Measurements from ENCODE around the gene SUPT20H.

GRCh38 chr13:37074703-37075102, 15.2 kb upstream of the SUPT20H start:
- TF ChIP-seq POLR2AphosphoS5 (IDR thresholded peaks at IDR 0.05; ENCODE audit: borderline replicate concordance, low read depth, low read length) (no peak), EZH2 (IDR thresholded peaks at IDR 0.05) (no peak)

Measured in SK-N-MC (cell line).